Measurements from ENCODE around the gene CD82. TPM values are rescaled to one million over a fixed set of nuclear protein-coding genes. Genes with fewer than 3 reads are reported as not detected.

The CD82 gene
- total and polyA plus RNA-seq, 2 of the 8 experiments (the other 6 are each of a cell fraction or from before 2014, with no cell fraction given), result 7.9 to 10.3 TPM

GRCh38 chr11:44542372-44542771 is 23.1 kb upstream of the CD82 start:
- H3K9ac ChIP-seq (replicated peaks in 1 of 4; ENCODE audit: extremely low read depth in 1 of 4, low read depth in 3 of 4, low read length in 3 of 4), result no peak overlapping the region
- H3K4me2 ChIP-seq (ENCODE audit: insufficient read depth in 1 of 2, low read depth in 2 of 2, low read length in 2 of 2), result no peak overlapping the region
- H3K79me2 ChIP-seq (ENCODE audit: control insufficient read depth in 1 of 2, insufficient read depth in 2 of 2, low read length in 2 of 2), result no peaks in the 10 kb centered on the region
- H2AK5ac ChIP-seq (ENCODE audit: low read depth, low read length), result no peak overlapping the region
- H3K27me3 ChIP-seq (replicated peaks in 1 of 4; ENCODE audit: control insufficient read depth in 3 of 4, extremely low read depth in 1 of 4, insufficient read depth in 3 of 4, low read length in 3 of 4), result peaks cover 0 to 6% (median 3%) of the 10 kb centered on the region in 4 experiments; a peak in 3 of 7 replicates
- H2AFZ ChIP-seq (ENCODE audit: low read length), result no peak overlapping the region
- H2BK20ac ChIP-seq (ENCODE audit: low read length), result no peak overlapping the region
- H2BK12ac ChIP-seq (ENCODE audit: low read depth, low read length), result no peak overlapping the region
- H4K5ac ChIP-seq (ENCODE audit: insufficient read length, low read depth, low read length), result no peak overlapping the region
- no peaks in the 10 kb centered on the region for H3K79me1 ChIP-seq (ENCODE audit: low read depth, low read length)
- no peak overlapping the region for H2BK120ac ChIP-seq (replicated peaks; ENCODE audit: low read depth, low read length)
- no peaks in the 10 kb centered on the region for H4K20me1 ChIP-seq (replicated peaks in 1 of 2; ENCODE audit: control insufficient read depth in 1 of 2, insufficient read depth in 2 of 2, low read length in 2 of 2)
- peaks cover 4% of the 10 kb centered on the region; the same call in 1 of the 2 replicates for H3K23me2 ChIP-seq (ENCODE audit: low read depth, low read length)
- H3K27ac ChIP-seq (ENCODE audit: low read depth, low read length), result no peak overlapping the region
- FAIRE-seq (no peak), DNase-seq (ENCODE audit: low read depth in 1 of 2, low spot score in 2 of 2) (no peak)
- H3K23ac ChIP-seq (ENCODE audit: insufficient read length), result no peak overlapping the region
- POLR2A ChIA-PET (ENCODE audit: partially characterized antibody), result no interaction called here
- no peak overlapping the region for H4K8ac ChIP-seq (ENCODE audit: extremely low read depth, insufficient read depth, low read length)
- no peak overlapping the region for H3K4ac ChIP-seq (replicated peaks; ENCODE audit: insufficient read length, low read depth, low read length)
- H3K4me3 ChIP-seq (ENCODE audit: extremely low read depth in 1 of 4, insufficient read depth in 2 of 4, low read depth in 3 of 4, low read length in 4 of 4), result no peak overlapping the region
- no peak overlapping the region for H2BK15ac ChIP-seq (ENCODE audit: low read length)
- no peaks in the 10 kb centered on the region for H3K36me3 ChIP-seq (ENCODE audit: control insufficient read depth in 2 of 4, insufficient read depth in 4 of 4, low read length in 3 of 4)
- CTCF ChIA-PET (ENCODE audit: partially characterized antibody), result interaction anchor here (1.3 kb wide), 1 partner anchor 75 kb away, joined by 5 read pairs; no protein-coding TSS in a partner anchor
- no peak overlapping the region for H3K18ac ChIP-seq (ENCODE audit: extremely low read depth, low read length)
- peaks cover 2 to 11% (median 3%) of the 10 kb centered on the region in 4 experiments; a peak in 5 of 7 replicates for H3K4me1 ChIP-seq (replicated peaks in 1 of 4; ENCODE audit: control insufficient read depth in 3 of 4, insufficient read depth in 4 of 4, low read length in 3 of 4)
- no peak overlapping the region for H3K14ac ChIP-seq (ENCODE audit: insufficient read length)
- H3K56ac ChIP-seq (replicated peaks; ENCODE audit: insufficient read length, low read depth, low read length), result no peak overlapping the region
- no peak overlapping the region for H4K91ac ChIP-seq (replicated peaks; ENCODE audit: insufficient read length, low read length)
- WGBS, 2 experiments (ENCODE audit: extremely low coverage in 1 of 2, insufficient coverage in 1 of 2, insufficient read length in 1 of 2, insufficient replicate concordance in 2 of 2, low coverage in 1 of 2, low lambda C conversion rate in 2 of 2, missing lambda C conversion rate in 1 of 2), result 93% methylated on average over 3 of the region's 3 CpGs; no CpG with 5 or more reads in 1 of the 2 experiments
- no peaks in the 10 kb centered on the region for H3K9me3 ChIP-seq (ENCODE audit: insufficient read depth in 2 of 2, low read depth in 1 of 2, low read length in 1 of 2)
- H2BK5ac ChIP-seq (ENCODE audit: low read depth, low read length), result no peak overlapping the region
- TF ChIP-seq FOSL1 (IDR thresholded peaks at IDR 0.05; ENCODE audit: insufficient read depth, low read depth, low read length) (no peak), JUND (IDR thresholded peaks at IDR 0.05; ENCODE audit: low read length) (no peak), RNF2 (IDR thresholded peaks at IDR 0.05; ENCODE audit: borderline replicate concordance, low read depth, low read length, missing control alignments, poor library complexity, severe bottlenecking) (no peak), BRCA1 (IDR thresholded peaks at IDR 0.05; ENCODE audit: low read depth, low read length) (no peak), ATF2 (IDR thresholded peaks at IDR 0.05; ENCODE audit: low read length) (no peak), KDM1A (IDR thresholded peaks at IDR 0.05; ENCODE audit: borderline replicate concordance, low read length) (no peak), BACH1 (IDR thresholded peaks at IDR 0.05; ENCODE audit: low read length) (no peak), PHF8 (conservative IDR thresholded peaks at IDR 0.05; ENCODE audit: low read depth, low read length) (no peak), TCF12 (IDR thresholded peaks at IDR 0.05; ENCODE audit: low read depth, low read length) (no peak), KDM5A (IDR thresholded peaks at IDR 0.05; ENCODE audit: low read length) (no peak), E2F6 (IDR thresholded peaks at IDR 0.05) (no peak), CEBPB (IDR thresholded peaks at IDR 0.05; ENCODE audit: low read depth, low read length) (no peak)
